IMR-90 (cell line): Measurements from ENCODE around the gene ELOVL5. TPM values are rescaled to one million over a fixed set of nuclear protein-coding genes. Genes with fewer than 3 reads are reported as not detected.

Experiments used
- ATAC-seq: fragments of 200-7000 bp; cut with Tn5 transposase; 2 replicates; pipeline ENCODE4 v1.9.1; 2020; ENCODE audit warnings: low read depth, mild to moderate bottlenecking, moderate library complexity
- BruUV-seq: library from RNA; stranded (reverse); fragments of 400-500 nt; replicated peaks from 2 replicates; lab custom pipeline; 2021; lab: Mats Ljungman, UMichigan
- CTCF ChIA-PET: fragments of 300-600 bp; formaldehyde crosslinking; extraction: SDS; loops from one replicate; lab custom pipeline; 2021; ENCODE audit warnings: antibody characterized with exemption; lab: Yijun Ruan, JAX
- POLR2A ChIA-PET: fragments of 300-600 bp; sonication (Branson Sonifier 250); formaldehyde crosslinking; loops from one replicate; lab custom pipeline; 2022; ENCODE audit warnings: antibody characterized with exemption; ENCODE audit not compliant: unreplicated experiment; lab: Charles Lee
- DNase-seq: peaks from one replicate; pipeline ENCODE4 v3.0.0; 2013
- H2AFZ ChIP-seq: replicated peaks from 2 replicates; pipeline ENCODE3; 2013; ENCODE audit warnings: low read length, mild to moderate bottlenecking; ENCODE audit not compliant: poor library complexity
- H2AK5ac ChIP-seq: 2 replicates; pipeline ENCODE4 v1.6.1; 2013; ENCODE audit warnings: low read depth, low read length, inconsistent platforms
- H2AK9ac ChIP-seq: replicated peaks from 2 replicates; pipeline ENCODE3; 2013; ENCODE audit warnings: mild to moderate bottlenecking, low read depth, low read length, moderate library complexity; ENCODE audit not compliant: poor library complexity
- H2BK120ac ChIP-seq: 2 replicates; pipeline ENCODE4 v1.6.1; 2013; ENCODE audit warnings: low read depth, low read length, inconsistent platforms
- H2BK15ac ChIP-seq: 3 replicates; pipeline ENCODE4 v1.6.1; 2013; ENCODE audit warnings: low read depth, low read length, inconsistent platforms
- H2BK20ac ChIP-seq: 2 replicates; pipeline ENCODE4 v1.6.1; 2013; ENCODE audit warnings: low read depth, mild to moderate bottlenecking, inconsistent platforms, low read length, moderate library complexity
- H2BK5ac ChIP-seq: 2 replicates; pipeline ENCODE4 v1.6.1; 2013; ENCODE audit warnings: mild to moderate bottlenecking, low read depth, low read length, inconsistent platforms; ENCODE audit not compliant: poor library complexity, severe bottlenecking
- H3K14ac ChIP-seq: replicated peaks from 2 replicates; pipeline ENCODE4 v1.6.1; 2013; ENCODE audit warnings: low read depth, low read length, inconsistent platforms
- H3K18ac ChIP-seq: 2 replicates; pipeline ENCODE4 v1.6.1; 2013; ENCODE audit warnings: low read depth, low read length, control low read depth
- H3K23ac ChIP-seq: 2 replicates; pipeline ENCODE4 v1.6.1; 2013; ENCODE audit warnings: low read depth, low read length, inconsistent platforms
- H3K27ac ChIP-seq: 2 replicates; pipeline ENCODE4 v1.5.1; 2013; ENCODE audit warnings: mild to moderate bottlenecking, control low read depth, low read length; ENCODE audit not compliant: insufficient read depth
- H3K27me3 ChIP-seq: 2 replicates; pipeline ENCODE4 v1.6.1; 2013; ENCODE audit warnings: low read length; ENCODE audit not compliant: control insufficient read depth, insufficient read depth
- H3K36me3 ChIP-seq: 2 replicates; pipeline ENCODE4 v1.6.1; 2013; ENCODE audit warnings: low read length, mixed read lengths; ENCODE audit not compliant: control insufficient read depth, insufficient read depth
- H3K4ac ChIP-seq: 2 replicates; pipeline ENCODE4 v1.6.1; 2013; ENCODE audit warnings: low read depth, low read length, inconsistent platforms
- H3K4me1 ChIP-seq: 2 replicates; pipeline ENCODE4 v1.6.1; 2013; ENCODE audit warnings: low read length, mixed read lengths; ENCODE audit not compliant: control insufficient read depth, insufficient read depth
- H3K4me2 ChIP-seq: 2 replicates; pipeline ENCODE4 v1.6.1; 2013; ENCODE audit warnings: low read depth, mild to moderate bottlenecking, control low read depth, low read length, moderate library complexity
- H3K4me3 ChIP-seq: 2 replicates; pipeline ENCODE4 v1.5.1; 2013; ENCODE audit warnings: low read depth, mild to moderate bottlenecking, control low read depth, low read length, moderate library complexity; ENCODE audit not compliant: insufficient read depth
- H3K56ac ChIP-seq: 2 replicates; pipeline ENCODE4 v1.6.1; 2013; ENCODE audit warnings: low read length, inconsistent platforms; ENCODE audit not compliant: insufficient read depth; ENCODE audit errors: extremely low read depth
- H3K79me1 ChIP-seq, 2 experiments: 2 replicates each; pipeline ENCODE4 v1.6.1; 2013; ENCODE audit warnings: low read length in 2 of 2, inconsistent platforms in 1 of 2, low read depth in 1 of 2
- H3K9ac ChIP-seq: 2 replicates; pipeline ENCODE4 v1.6.1; 2013; ENCODE audit warnings: low read depth, low read length, control low read depth
- H3K9me1 ChIP-seq: 2 replicates; pipeline ENCODE4 v1.6.1; 2013; ENCODE audit warnings: low read length, inconsistent platforms; ENCODE audit not compliant: insufficient read depth
- H3K9me3 ChIP-seq: 2 replicates; pipeline ENCODE4 v1.6.1; 2013; ENCODE audit warnings: low read length; ENCODE audit not compliant: control insufficient read depth, insufficient read depth
- H4K20me1 ChIP-seq: 2 replicates; pipeline ENCODE4 v1.6.1; 2013; ENCODE audit warnings: low read length, inconsistent platforms; ENCODE audit not compliant: insufficient read depth
- H4K5ac ChIP-seq: 2 replicates; pipeline ENCODE4 v1.6.1; 2013; ENCODE audit warnings: mild to moderate bottlenecking, low read depth, low read length, control low read depth
- H4K8ac ChIP-seq, 2 experiments: 2 replicates each; pipeline ENCODE4 v1.6.1; 2013; ENCODE audit warnings: low read depth in 2 of 2, low read length in 2 of 2, control low read depth in 1 of 2, inconsistent platforms in 1 of 2
- H4K91ac ChIP-seq: 2 replicates; pipeline ENCODE4 v1.6.1; 2013; ENCODE audit warnings: low read depth, low read length, inconsistent platforms; ENCODE audit not compliant: insufficient read depth
- CEBPB ChIP-seq: IDR thresholded peaks from 2 replicates; pipeline ENCODE4 v1.6.1; 2012; ENCODE audit warnings: low read depth, low read length, improper control_type of control experiment
- MAFK ChIP-seq: IDR thresholded peaks from 2 replicates; pipeline ENCODE4 v1.6.1; 2012; ENCODE audit warnings: low read depth, low read length, improper control_type of control experiment
- WGBS, 2 experiments: methylation state at CpG; one replicate each; pipeline versions ENCODE4 v1.1.5 to v1.1.7; 2013; ENCODE audit warnings: missing lambda C conversion rate in 2 of 2; ENCODE audit not compliant: insufficient read length in 1 of 2; ENCODE audit errors: extremely low coverage in 2 of 2; 5-methylcytosine and 5-hydroxymethylcytosine counted together
- dilution Hi-C: fragments of 300-500 bp; cut with HindIII; formaldehyde crosslinking; loops from one replicate; pipeline ENCODE4 v1.14.3; 2018; ENCODE audit warnings: low sequenced_read_pairs; ENCODE audit not compliant: unreplicated experiment
- in situ Hi-C: fragments of 300-500 bp; cut with MboI; formaldehyde crosslinking; loops from 3 replicates; pipeline ENCODE4 v1.14.3; 2019; ENCODE audit warnings: low sequenced_read_pairs, inconsistent platforms, mixed read lengths
- intact Hi-C: fragments of 100-400 bp; cut with micrococcal nuclease; formaldehyde crosslinking; loops from 2 replicates; pipeline ENCODE4 v1.10.0; 2022
- polyA plus RNA-seq, 3 experiments: library from polyadenylated mRNA; depleted of rRNA; stranded (reverse); fragments of >200 nt; gene quantifications; 2 replicates each; pipeline ENCODE4 v1.2.3, GENCODE V29; 2012; ENCODE audit warnings: low replicate concordance in 1 of 3
- total RNA-seq: library from RNA; depleted of rRNA; stranded (reverse); fragments of >200 nt; gene quantifications from 2 replicates; pipeline ENCODE4 v1.2.3, GENCODE V29; 2012

Gene ELOVL5
- total and polyA plus RNA-seq, 2 of the 4 experiments (the other 2 are of a cell fraction), result 32.1 to 42.3 TPM

DNA sequence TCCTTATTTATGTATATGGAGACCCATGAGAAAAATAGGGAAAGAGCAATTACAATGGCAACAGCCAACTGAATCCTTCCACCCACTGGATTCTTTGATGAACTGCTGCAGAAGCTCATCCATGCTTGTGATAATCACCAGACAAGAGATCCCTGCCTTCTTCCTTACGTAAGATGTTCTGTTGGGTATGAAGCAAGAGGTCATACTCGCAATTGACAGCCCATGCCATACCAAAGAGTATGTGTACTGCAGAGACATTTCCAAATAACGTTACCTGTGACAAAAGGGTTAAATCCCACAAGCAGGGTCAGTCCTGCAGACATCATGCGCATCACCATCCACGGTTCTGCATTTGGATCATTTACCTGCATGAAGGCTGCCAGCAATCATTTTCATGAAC lies 27.8 kb downstream of the ELOVL5 start:
- no TSS peak for BruUV-seq
- H3K79me1 ChIP-seq, result peaks cover 24 to 68% of the 10 kb centered on the region in 2 experiments
- peak overlapping the region; percentile 88; the same call in 1 of the 2 replicates for H4K5ac ChIP-seq
- H2AK9ac ChIP-seq, result no peak overlapping the region
- H2BK5ac ChIP-seq, result no peak overlapping the region
- no peaks in the 10 kb centered on the region for H3K36me3 ChIP-seq
- intact Hi-C loops (loop anchor here (5.0 kb wide), 1 partner anchor 384 kb away; no protein-coding TSS in a partner anchor), in situ Hi-C loops (no loop called here), dilution Hi-C loops (no loop called here)
- no CpG with 5 or more reads among the region's 5 CpGs for WGBS, 2 experiments
- H3K18ac ChIP-seq, result peak overlapping the region; percentile 86; the same call in 1 of the 2 replicates
- H3K14ac ChIP-seq, result peak overlapping the region; percentile 78; the same call in 1 of the 2 replicates
- TF ChIP-seq MAFK (no peak), CEBPB (peak; percentile 48; the same call in 1 of the 2 replicates)
- H2BK120ac ChIP-seq, result peak overlapping the region; percentile 69; the same call in 1 of the 2 replicates
- H4K8ac ChIP-seq, result peak overlapping the region in 1 of 2 experiments; percentile 56; a peak in 1 of 4 replicates
- peaks cover 13% of the 10 kb centered on the region for H3K9me1 ChIP-seq
- H3K9ac ChIP-seq, result peak overlapping the region; percentile 36; the same call in 1 of the 2 replicates
- H3K4me1 ChIP-seq, result peaks cover 19% of the 10 kb centered on the region
- no peak overlapping the region for H2BK15ac ChIP-seq
- peak overlapping the region; percentile 44 for H2AFZ ChIP-seq
- no peak overlapping the region for H3K56ac ChIP-seq
- POLR2A ChIA-PET, result no interaction called here
- H4K20me1 ChIP-seq, result peaks cover 27% of the 10 kb centered on the region
- peak overlapping the region; percentile 60; the same call in 1 of the 2 replicates for H4K91ac ChIP-seq
- no peaks in the 10 kb centered on the region for H3K27me3 ChIP-seq
- peak overlapping the region; percentile 71; the same call in 1 of the 2 replicates for H2AK5ac ChIP-seq
- peak; percentile 6; the same call in 1 of the 2 replicates for ATAC-seq
- peak overlapping the region; percentile 67 for H3K4ac ChIP-seq
- no peak for DNase-seq
- H3K23ac ChIP-seq, result peak overlapping the region; percentile 83; the same call in 1 of the 2 replicates
- peak overlapping the region; percentile 88; the same call in 1 of the 2 replicates for H3K27ac ChIP-seq
- CTCF ChIA-PET, result interaction anchor here (1.9 kb wide), 1 partner anchor 23 kb away, joined by 5 read pairs; no protein-coding TSS in a partner anchor
- no peak overlapping the region for H3K4me3 ChIP-seq
- peak overlapping the region; percentile 80 for H3K4me2 ChIP-seq
- H2BK20ac ChIP-seq, result peak overlapping the region; percentile 67
- no peaks in the 10 kb centered on the region for H3K9me3 ChIP-seq
